ENCODE results near the gene TRNAU1AP.
A peak's percentile ranks its signal among the peaks of the same experiment; 100 is the strongest.
"Not testable (repeated sequence)": the region's sequence is repeated elsewhere in the genome, so short reads cannot be mapped to it uniquely, and the experiment has no call there.

The TRNAU1AP gene

GRCh38 chr1:28538286-28538685 is 14.6 kb upstream of the TRNAU1AP start:
- Histone ChIP-seq H3K27ac (replicated peaks) (no peak overlapping the region), H3K4me3 (replicated peaks; ENCODE audit: insufficient read depth, low read length) (no peak overlapping the region), H3K27me3 (ENCODE audit: insufficient read depth, poor library complexity, severe bottlenecking) (no peaks in the 10 kb centered on the region)
- TF ChIP-seq GABPA (IDR thresholded peaks at IDR 0.05; ENCODE audit: low read depth): no peak
- TF ChIP-seq POLR2AphosphoS5 (IDR thresholded peaks at IDR 0.05; ENCODE audit: low read depth): no peak
- no peak for TF ChIP-seq CTCF (IDR thresholded peaks at IDR 0.05; ENCODE audit: insufficient read depth, low read length)
- no peak for TF ChIP-seq SPI1 (IDR thresholded peaks at IDR 0.05; ENCODE audit: borderline replicate concordance, low read depth)
- no peak for TF ChIP-seq REST (IDR thresholded peaks at IDR 0.05; ENCODE audit: insufficient replicate concordance, low read depth)
- DNase-seq (ENCODE audit: low read depth in 1 of 2, low spot score in 1 of 2): no peak

- Histone ChIP-seq H3K27ac (replicated peaks) (no peak overlapping the region), H3K4me3 (replicated peaks; ENCODE audit: insufficient read depth, low read length) (no peak overlapping the region), H3K27me3 (ENCODE audit: insufficient read depth, poor library complexity, severe bottlenecking) (no peaks in the 10 kb centered on the region)
- no peak for DNase-seq (ENCODE audit: low read depth in 1 of 2, low spot score in 1 of 2)
- TF ChIP-seq CTCF (IDR thresholded peaks at IDR 0.05; ENCODE audit: insufficient read depth, low read length) (no peak), REST (IDR thresholded peaks at IDR 0.05; ENCODE audit: insufficient replicate concordance, low read depth) (no peak), POLR2AphosphoS5 (IDR thresholded peaks at IDR 0.05; ENCODE audit: low read depth) (0 out of 2 replicates have a peak, but pooled peaks have one; percentile 11)
Measured at GRCh38 chr1:28540651-28541050, 12.2 kb upstream of the TRNAU1AP start.

- TF ChIP-seq POLR2AphosphoS5 (IDR thresholded peaks at IDR 0.05; ENCODE audit: low read depth): peak; percentile 31; the same call in 1 of the 2 replicates
- H3K27ac ChIP-seq (replicated peaks); DNase-seq (ENCODE audit: low read depth in 1 of 2, low spot score in 1 of 2): not testable (repeated sequence)
Measured at GRCh38 chr1:28541414-28542015, 11.4 kb upstream of the TRNAU1AP start.

DNA sequence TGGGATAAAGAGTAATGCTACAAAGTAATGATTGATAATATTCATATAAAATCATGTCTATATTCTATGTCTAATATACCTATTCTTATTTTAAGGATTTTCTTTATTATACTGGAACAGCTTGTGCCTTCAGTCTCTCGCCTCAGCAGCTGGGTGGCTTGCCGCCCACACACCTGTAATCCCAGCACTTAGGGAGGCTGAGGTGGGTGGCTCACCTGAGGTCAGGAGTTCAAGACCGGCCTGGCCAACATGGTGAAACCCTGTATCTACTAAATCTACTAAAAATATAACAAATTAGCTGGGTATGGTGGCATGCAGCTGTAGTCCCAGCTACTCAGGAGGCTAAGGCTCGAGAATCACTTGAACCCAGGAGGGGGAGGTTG is 7.6 kb upstream of the TRNAU1AP start:
- TF ChIP-seq CTCF (IDR thresholded peaks at IDR 0.05; ENCODE audit: insufficient read depth, low read length): no peak
- TF ChIP-seq POLR2AphosphoS5 (IDR thresholded peaks at IDR 0.05; ENCODE audit: low read depth): no peak
- TF ChIP-seq GABPA (IDR thresholded peaks at IDR 0.05; ENCODE audit: low read depth): no peak
- TF ChIP-seq REST (IDR thresholded peaks at IDR 0.05; ENCODE audit: insufficient replicate concordance, low read depth): no peak
- no peak for TF ChIP-seq SPI1 (IDR thresholded peaks at IDR 0.05; ENCODE audit: borderline replicate concordance, low read depth)

More at GRCh38 chr1:28541414-28542015, 11.4 kb upstream of the TRNAU1AP start:
- not testable (repeated sequence) for H3K27me3 ChIP-seq (ENCODE audit: insufficient read depth, poor library complexity, severe bottlenecking); H3K4me3 ChIP-seq (replicated peaks; ENCODE audit: insufficient read depth, low read length)

More for the DNA sequence above, 7.6 kb upstream of the TRNAU1AP start:
- H3K27ac ChIP-seq (replicated peaks): no peak overlapping the region
- DNase-seq (ENCODE audit: low read depth in 1 of 2, low spot score in 1 of 2): no peak
- no peaks in the 10 kb centered on the region for H3K27me3 ChIP-seq (ENCODE audit: insufficient read depth, poor library complexity, severe bottlenecking)
- H3K4me3 ChIP-seq (replicated peaks; ENCODE audit: insufficient read depth, low read length): no peak overlapping the region

All from HL-60 (cell line).